Esophagus squamous epithelium (tissue), 5 donors: Measurements from ENCODE around the gene MDFI. TPM values are rescaled to one million over a fixed set of nuclear protein-coding genes. Genes with fewer than 3 reads are reported as not detected.

Source experiments
- DNase-seq: peaks from one replicate; lab custom pipeline; 2025; lab: John Stamatoyannopoulos, UW
- H3K27ac ChIP-seq, 4 donors: fragments of 200-600 bp; sonication (generic); one replicate each; pipeline ENCODE4 v1.5.1; 2016 to 2019; ENCODE audit warnings: mild to moderate bottlenecking in 1 of 4
- H3K27me3 ChIP-seq, 4 donors: fragments of 200-600 bp; sonication (generic); 1 replicate in 3 of 4; 2 replicates in 1 of 4; pipeline versions ENCODE4 v1.5.1 to v1.6.0; 2017 to 2021; ENCODE audit warnings: antibody characterized with exemption in 1 of 4
- H3K36me3 ChIP-seq, 3 donors: fragments of 200-600 bp; sonication (generic); one replicate each; pipeline ENCODE4 v1.5.1; 2016 to 2019
- H3K4me1 ChIP-seq, 3 donors: fragments of 200-600 bp; sonication (generic); one replicate each; pipeline ENCODE4 v1.5.1; 2017 to 2019
- H3K4me3 ChIP-seq, 4 donors: fragments of 200-600 bp; sonication (generic); 1 replicate in 3 of 4; 2 replicates in 1 of 4; pipeline ENCODE4 v1.5.1; 2016 to 2019; ENCODE audit warnings: mild to moderate bottlenecking in 2 of 4, moderate library complexity in 1 of 4
- H3K9me3 ChIP-seq, 3 donors: fragments of 200-600 bp; sonication (generic); one replicate each; pipeline ENCODE4 v1.5.1; 2016 to 2019
- POLR2A ChIP-seq, 4 donors: fragments of 450-650 bp; IDR thresholded peaks; one replicate each; pipeline ENCODE4 v1.6.1; 2017; ENCODE audit warnings: antibody characterized with exemption in 4 of 4, mild to moderate bottlenecking in 4 of 4, moderate library complexity in 3 of 4
- WGBS, 2 donors: methylation state at CpG; one replicate each; pipeline ENCODE4 v1.1.5; 2018; 5-methylcytosine and 5-hydroxymethylcytosine counted together
- intact Hi-C: fragments of 100-400 bp; cut with DNase I; formaldehyde crosslinking; loops from one replicate; pipeline ENCODE4 v1.15.0; 2022
- total RNA-seq, 4 donors: library from RNA; depleted of rRNA; stranded (reverse); fragments of >200 nt; gene quantifications; one replicate each; pipeline ENCODE4 v1.1.0, GENCODE V29; 2016
- TF ChIP-seq, protein P1 (sequence below), 6 experiments: fragments of 450-650 bp in 4 of 6; fragments of 200-600 bp in 2 of 6; sonication (generic) in 2 of 6; IDR thresholded peaks; one replicate each; pipeline ENCODE4 v1.5.1; 2016 to 2019; ENCODE audit warnings: antibody characterized with exemption in 6 of 6, mild to moderate bottlenecking in 4 of 6, moderate library complexity in 4 of 6
- donor health status: DM: yes; HTN: yes; CAD: no.

The MDFI gene, protein sequence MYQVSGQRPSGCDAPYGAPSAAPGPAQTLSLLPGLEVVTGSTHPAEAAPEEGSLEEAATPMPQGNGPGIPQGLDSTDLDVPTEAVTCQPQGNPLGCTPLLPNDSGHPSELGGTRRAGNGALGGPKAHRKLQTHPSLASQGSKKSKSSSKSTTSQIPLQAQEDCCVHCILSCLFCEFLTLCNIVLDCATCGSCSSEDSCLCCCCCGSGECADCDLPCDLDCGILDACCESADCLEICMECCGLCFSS
- total RNA-seq, result 100 to 1,000 TPM in 1 of 4 donors, 10 to 100 TPM in 3; 50.5 to 105 (median 81.8) TPM

- Histone ChIP-seq H3K4me3 (peak within 1 kb of the TSS; percentile 54 to 77 (median 65)), H3K27ac (peak within 1 kb of the TSS; percentile 78 to 92 (median 84)), H3K36me3 (peaks cover 0 to 9% (median 0%) of the 10 kb centered on the region in 3 donors), H3K4me1 (peaks cover 16 to 69% (median 18%) of the 10 kb centered on the region in 3 donors), H3K27me3 (peaks cover 0 to 34% (median 0%) of the 10 kb centered on the region in 4 donors), H3K9me3 (no peaks in the 10 kb centered on the region)
- TF ChIP-seq, protein P1, sequence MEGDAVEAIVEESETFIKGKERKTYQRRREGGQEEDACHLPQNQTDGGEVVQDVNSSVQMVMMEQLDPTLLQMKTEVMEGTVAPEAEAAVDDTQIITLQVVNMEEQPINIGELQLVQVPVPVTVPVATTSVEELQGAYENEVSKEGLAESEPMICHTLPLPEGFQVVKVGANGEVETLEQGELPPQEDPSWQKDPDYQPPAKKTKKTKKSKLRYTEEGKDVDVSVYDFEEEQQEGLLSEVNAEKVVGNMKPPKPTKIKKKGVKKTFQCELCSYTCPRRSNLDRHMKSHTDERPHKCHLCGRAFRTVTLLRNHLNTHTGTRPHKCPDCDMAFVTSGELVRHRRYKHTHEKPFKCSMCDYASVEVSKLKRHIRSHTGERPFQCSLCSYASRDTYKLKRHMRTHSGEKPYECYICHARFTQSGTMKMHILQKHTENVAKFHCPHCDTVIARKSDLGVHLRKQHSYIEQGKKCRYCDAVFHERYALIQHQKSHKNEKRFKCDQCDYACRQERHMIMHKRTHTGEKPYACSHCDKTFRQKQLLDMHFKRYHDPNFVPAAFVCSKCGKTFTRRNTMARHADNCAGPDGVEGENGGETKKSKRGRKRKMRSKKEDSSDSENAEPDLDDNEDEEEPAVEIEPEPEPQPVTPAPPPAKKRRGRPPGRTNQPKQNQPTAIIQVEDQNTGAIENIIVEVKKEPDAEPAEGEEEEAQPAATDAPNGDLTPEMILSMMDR (IDR thresholded peaks at IDR 0.05), result no peak
- TF ChIP-seq POLR2A (IDR thresholded peaks at IDR 0.05), result no peak
- no peak for DNase-seq
- intact Hi-C loops, result no loop called here
- WGBS, 2 donors, result 3 to 8% methylated on average over 24 to 45 of the region's 86 CpGs
Measured at GRCh38 chr6:41638002-41638934, at the start of gene MDFI. Gene MDFI (plus strand): TSS chr6:41638468. CDS start chr6:41638750, 282 bp downstream.

GRCh38 chr6:41589223-41589622 is 49.0 kb upstream of the MDFI start:
- Histone ChIP-seq H3K4me1 (peaks cover 0 to 28% (median 9%) of the 10 kb centered on the region in 3 donors), H3K9me3 (no peaks in the 10 kb centered on the region), H3K27ac (no peak overlapping the region), H3K27me3 (no peaks in the 10 kb centered on the region), H3K4me3 (no peak overlapping the region), H3K36me3 (peaks cover 0 to 80% (median 9%) of the 10 kb centered on the region in 3 donors)
- DNase-seq, result no peak
- intact Hi-C loops, result no loop called here
- WGBS, 2 donors, result 75% methylated on average over 4 of the region's 4 CpGs; no CpG with 5 or more reads in 1 of the 2 donors
- TF ChIP-seq POLR2A (IDR thresholded peaks at IDR 0.05), result no peak
- TF ChIP-seq, protein P1 (IDR thresholded peaks at IDR 0.05), result no peak

DNA sequence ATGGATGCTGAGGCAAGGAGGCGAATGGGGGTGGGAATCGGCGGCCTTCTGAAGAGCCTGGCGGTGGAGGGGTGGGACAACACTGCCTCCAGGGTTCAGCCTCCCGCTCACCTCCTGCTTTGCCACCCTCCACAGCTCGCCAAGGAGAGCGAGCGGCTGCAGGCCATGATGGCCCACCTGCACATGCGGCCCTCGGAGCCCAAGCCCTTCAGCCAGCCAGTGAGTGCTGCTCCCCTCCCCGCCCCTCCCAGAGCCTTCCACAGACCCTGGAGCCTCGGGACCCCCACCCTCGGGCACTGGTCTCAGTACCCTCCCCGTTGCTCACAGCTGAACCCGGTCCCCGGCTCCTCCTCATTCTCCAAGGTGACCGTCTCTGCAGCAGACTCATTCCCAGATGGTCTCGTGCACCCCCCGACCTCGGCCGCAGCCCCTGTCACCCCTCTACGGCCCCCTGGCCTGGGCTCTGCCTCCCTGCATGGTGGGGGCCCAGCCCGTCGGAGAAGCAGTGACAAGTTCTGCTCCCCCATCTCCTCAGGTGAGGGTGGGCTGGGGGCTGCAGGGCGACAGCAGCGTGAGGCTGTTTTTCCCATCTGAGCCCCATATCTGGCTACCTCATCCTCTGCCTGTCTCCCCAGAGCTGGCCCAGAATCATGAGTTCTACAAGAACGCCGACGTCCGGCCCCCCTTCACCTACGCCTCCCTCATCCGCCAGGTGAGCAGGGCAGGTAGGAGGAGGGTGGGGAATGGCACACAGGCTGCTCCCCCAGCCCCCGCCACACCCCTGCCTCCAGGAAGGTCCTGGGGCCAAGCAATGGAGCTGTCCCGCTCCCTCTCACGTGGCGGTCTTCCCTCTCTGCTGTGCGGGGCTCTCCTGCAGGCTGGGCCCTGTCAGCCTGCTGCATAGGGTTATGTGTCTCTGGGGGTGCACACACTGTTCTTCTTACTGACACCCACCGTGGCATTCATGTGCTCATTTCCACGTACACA is 48.3 kb upstream of the MDFI start:
- H3K27me3 ChIP-seq, result no peaks in the 10 kb centered on the region
- DNase-seq, result no peak
- no peak overlapping the region for H3K4me3 ChIP-seq
- 89% methylated on average over 22 to 24 of the region's 39 CpGs for WGBS, 2 donors
- H3K4me1 ChIP-seq, result peaks cover 0 to 21% (median 2%) of the 10 kb centered on the region in 3 donors
- no peak overlapping the region for H3K27ac ChIP-seq
- peaks cover 0 to 81% (median 9%) of the 10 kb centered on the region in 3 donors for H3K36me3 ChIP-seq
- intact Hi-C loops, result loop anchor here (5.0 kb wide), 2 partner anchors 163 to 218 kb away; no protein-coding TSS in a partner anchor
- H3K9me3 ChIP-seq, result no peaks in the 10 kb centered on the region
- TF ChIP-seq, protein P1 (IDR thresholded peaks at IDR 0.05), result no peak
- TF ChIP-seq POLR2A (IDR thresholded peaks at IDR 0.05), result no peak

DNA sequence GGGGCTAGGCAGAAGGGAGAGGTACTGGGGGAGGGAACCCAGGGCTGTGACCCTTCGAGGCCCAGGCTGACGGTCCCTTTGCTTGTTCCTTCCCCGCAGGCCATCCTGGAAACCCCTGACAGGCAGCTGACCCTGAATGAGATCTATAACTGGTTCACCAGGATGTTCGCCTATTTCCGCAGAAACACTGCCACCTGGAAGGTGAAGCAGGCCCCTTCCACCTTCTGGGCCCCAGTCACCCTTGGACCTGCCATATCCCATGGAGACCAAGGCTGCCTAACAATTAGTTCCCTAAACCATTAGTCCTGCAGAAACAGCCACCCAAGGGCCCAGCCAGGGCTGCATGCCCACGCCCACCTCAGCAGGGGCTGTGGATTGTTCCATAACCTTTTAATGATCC is 47.1 kb upstream of the MDFI start:
- Histone ChIP-seq H3K27ac (no peak overlapping the region), H3K4me3 (no peak overlapping the region), H3K4me1 (peaks cover 0 to 9% (median 0%) of the 10 kb centered on the region in 3 donors), H3K9me3 (no peaks in the 10 kb centered on the region), H3K36me3 (peaks cover under 1 to 84% (median 9%) of the 10 kb centered on the region in 3 donors), H3K27me3 (no peaks in the 10 kb centered on the region)
- intact Hi-C loops, result loop anchor here (5.0 kb wide), 2 partner anchors 164 to 219 kb away; no protein-coding TSS in a partner anchor
- no peak for DNase-seq
- TF ChIP-seq, protein P1 (IDR thresholded peaks at IDR 0.05), result no peak
- no peak for TF ChIP-seq POLR2A (IDR thresholded peaks at IDR 0.05)
- WGBS, 2 donors, result 79 to 83% methylated on average over 5 of the region's 6 CpGs
